K562 (cell line): Measurements from ENCODE around the gene TECPR2. TPM values are rescaled to one million over a fixed set of nuclear protein-coding genes. Genes with fewer than 3 reads are reported as not detected.

Source experiments
- ATAC-seq: fragments of 200-7000 bp; cut with Tn5 transposase; 3 replicates; pipeline ENCODE4 v1.9.1; 2020; ENCODE audit warnings: moderate library complexity
- BruUV-seq: library from RNA; stranded (reverse); fragments of 400-500 nt; replicated peaks from 2 replicates; lab custom pipeline; 2021; lab: Mats Ljungman, UMichigan
- CTCF ChIA-PET: fragments of 300-600 bp; formaldehyde crosslinking; extraction: SDS; loops from one replicate; lab custom pipeline; 2021; ENCODE audit warnings: low intra/inter-chr PET ratio; lab: Yijun Ruan, JAX
- POLR2A ChIA-PET: fragments of 300-600, 350-650 bp; sonication (Branson Sonifier 250); formaldehyde crosslinking; extraction: SDS; loops from one replicate; lab custom pipeline; 2021; ENCODE audit warnings: antibody characterized with exemption, inconsistent platforms; lab: Yijun Ruan, JAX
- DNase-seq, 4 experiments: peaks; one replicate each; pipeline versions ENCODE4 v3.0.0 to v3.0.0-alpha.2; 2011 to 2018; ENCODE audit warnings: low spot score in 3 of 4, mixed read lengths in 3 of 4; ENCODE audit errors: extremely low read depth in 1 of 4
- FAIRE-seq: peaks from 2 replicates; lab custom pipeline; 2011; peaks lifted over from hg19 to GRCh38; lab: Jason Lieb, UNC
- H2AFZ ChIP-seq: 2 replicates; pipeline ENCODE4 v1.6.0; 2011; ENCODE audit warnings: low read depth, low read length, control low read depth, inconsistent platforms
- H3K27ac ChIP-seq: fragments of 200-600 bp; 3 replicates; pipeline ENCODE4 v1.8.0; 2011; ENCODE audit warnings: low read depth, mild to moderate bottlenecking, control low read depth, inconsistent platforms, low read length, moderate library complexity, mixed read lengths; ENCODE audit errors: extremely low read depth
- H3K27me3 ChIP-seq, 2 experiments: fragments of 300-600 bp in 1 of 2; 2 replicates in 1 of 2; 3 replicates in 1 of 2; pipeline versions ENCODE4 v1.6.0 to v1.8.0; 2011; ENCODE audit warnings: inconsistent platforms in 2 of 2, low read length in 2 of 2, mild to moderate bottlenecking in 1 of 2, mixed read lengths in 1 of 2, moderate library complexity in 1 of 2; ENCODE audit not compliant: control insufficient read depth in 2 of 2, insufficient read depth in 2 of 2
- H3K36me3 ChIP-seq: fragments of 300-600 bp; 3 replicates; pipeline ENCODE4 v1.8.0; 2011; ENCODE audit warnings: mild to moderate bottlenecking, low read length, inconsistent platforms; ENCODE audit not compliant: control insufficient read depth, insufficient read depth
- H3K4me1 ChIP-seq, 2 experiments: fragments of 200-600 bp in 1 of 2; replicated peaks in 1 of 2; 2 replicates in 1 of 2; 3 replicates in 1 of 2; pipeline versions ENCODE4 v1.5.1 to v1.8.0; 2011; ENCODE audit warnings: inconsistent platforms in 2 of 2, low read length in 2 of 2, mild to moderate bottlenecking in 1 of 2, mixed read lengths in 1 of 2, moderate library complexity in 1 of 2; ENCODE audit not compliant: control insufficient read depth in 2 of 2, insufficient read depth in 2 of 2
- H3K4me2 ChIP-seq: 2 replicates; pipeline ENCODE4 v1.6.1; 2011; ENCODE audit warnings: low read length, control low read depth, inconsistent platforms, mixed read lengths; ENCODE audit not compliant: insufficient read depth
- H3K4me3 ChIP-seq: fragments of 200-600 bp; sonication (generic), shearing (Covaris generic); 2 replicates; pipeline ENCODE4 v1.5.1; 2016; ENCODE audit warnings: control low read depth, inconsistent platforms
- H3K79me2 ChIP-seq: fragments of 200-600 bp; 3 replicates; pipeline ENCODE4 v1.8.0; 2011; ENCODE audit warnings: low read length, inconsistent platforms; ENCODE audit not compliant: control insufficient read depth, insufficient read depth
- H3K9ac ChIP-seq, 2 experiments: 2 replicates each; pipeline versions ENCODE4 v1.6.0 to v1.6.1; 2011; ENCODE audit warnings: low read depth in 2 of 2, low read length in 2 of 2, control low read depth in 1 of 2, inconsistent platforms in 1 of 2, mild to moderate bottlenecking in 1 of 2, mixed read lengths in 1 of 2; ENCODE audit not compliant: insufficient read depth in 1 of 2
- H3K9me1 ChIP-seq: one replicate; pipeline ENCODE4 v1.6.0; 2011; ENCODE audit warnings: inconsistent platforms, mild to moderate bottlenecking, low read length, moderate library complexity; ENCODE audit not compliant: control insufficient read depth, insufficient read depth
- H3K9me3 ChIP-seq: replicated peaks from 2 replicates; pipeline ENCODE4 v1.5.1; 2011; ENCODE audit warnings: low read depth, low read length, inconsistent platforms; ENCODE audit not compliant: control insufficient read depth, insufficient read depth
- H4K20me1 ChIP-seq: replicated peaks from 2 replicates; pipeline ENCODE4 v1.6.1; 2011; ENCODE audit warnings: low read length, inconsistent platforms, mixed read lengths; ENCODE audit not compliant: control insufficient read depth, insufficient read depth
- MEF2D ChIP-seq: conservative IDR thresholded peaks from 2 replicates; pipeline ENCODE4 v1.6.1; 2016; ENCODE audit warnings: low read depth, missing genetic modification characterization, missing compliant biosample characterization
- PML ChIP-seq: IDR thresholded peaks from 2 replicates; pipeline ENCODE4 v1.6.1; 2012; ENCODE audit warnings: low read length, inconsistent platforms
- ZNF280A ChIP-seq: fragments of 450-650 bp; IDR thresholded peaks from 2 replicates; pipeline ENCODE4 v1.6.1; 2018; ENCODE audit warnings: mild to moderate bottlenecking, low read depth; ENCODE audit not compliant: partially characterized antibody
- ZNF57 ChIP-seq: fragments of 450-650 bp; formaldehyde crosslinking; IDR thresholded peaks from 2 replicates; pipeline ENCODE4 v1.4.0; 2020; ENCODE audit warnings: mild to moderate bottlenecking, moderate library complexity
- WGBS: fragments of 100-300 bp; shearing (Covaris generic); methylation state at CpG from one replicate; pipeline ENCODE4 v1.1.6; 2016; ENCODE audit warnings: low coverage, mixed read lengths; ENCODE audit not compliant: insufficient coverage; ENCODE audit errors: missing lambda C conversion rate; 5-methylcytosine and 5-hydroxymethylcytosine counted together
- in situ Hi-C: fragments of 300-500 bp; cut with MboI; formaldehyde crosslinking; loops from 4 replicates; pipeline ENCODE4 v1.15.0; 2018; ENCODE audit warnings: inconsistent platforms, mixed read lengths
- intact Hi-C: fragments of 100-400 bp; cut with micrococcal nuclease; formaldehyde crosslinking; loops from 2 replicates; pipeline ENCODE4 v1.14.2; 2022
- polyA plus RNA-seq, 8 experiments: library from polyadenylated mRNA; depleted of rRNA in 4 of 8; stranded (reverse) in 5 of 8; unstranded in 3 of 8; fragments of >200 nt; fragmentation: Nextera tagmentation in 2 of 8; fragmentation: Illumina TruSeq in 1 of 8; extraction: Ambion mirVana in 2 of 8; extraction: Trizol in 1 of 8; gene quantifications; 2 replicates each; pipeline versions ENCODE4 v1.2.1 to v1.2.3, GENCODE V29; 2011 to 2014; ENCODE audit warnings: inconsistent platforms in 1 of 8, missing spikeins in 1 of 8
- total RNA-seq, 7 experiments: library from RNA; depleted of rRNA in 6 of 7; stranded (reverse); fragments of >200 nt in 6 of 7; fragmentation: Illumina TruSeq in 2 of 7; extraction: Trizol in 2 of 7; gene quantifications; 2 replicates each; pipeline versions ENCODE4 v1.2.1 to v1.2.3, GENCODE V29; 2011 to 2021; ENCODE audit warnings: low replicate concordance in 1 of 7
- TF ChIP-seq, protein P1 (sequence below): fragments of 450-650 bp; IDR thresholded peaks from 2 replicates; pipeline ENCODE4 v1.6.1; 2016; ENCODE audit warnings: low read depth

TECPR2 gene
- total and polyA plus RNA-seq, 9 of the 15 experiments (the other 6 are each of a cell fraction or from before 2014, with no cell fraction given), result 0.04 to 3.0 (median 0.83) TPM

GRCh38 chr14:102359341-102359740 is 3.4 kb upstream of the TECPR2 start:
- no peak overlapping the region for H3K27ac ChIP-seq
- POLR2A ChIA-PET, result no interaction called here
- no peak overlapping the region for H3K9ac ChIP-seq
- TF ChIP-seq ZNF280A, result no peak
- no peak for TF ChIP-seq MEF2D (tag)
- TF ChIP-seq, all 486 proteins: peak for 0
- no peak overlapping the region for H2AFZ ChIP-seq
- no peaks in the 10 kb centered on the region for H3K27me3 ChIP-seq
- H3K79me2 ChIP-seq, result peaks cover 20% of the 10 kb centered on the region
- WGBS, result 82% methylated on average over 2 of the region's 2 CpGs
- H3K9me3 ChIP-seq, result no peaks in the 10 kb centered on the region
- DNase-seq (no peak), ATAC-seq (no peak), FAIRE-seq (no peak)
- intact Hi-C loops (no loop called here), in situ Hi-C loops (no loop called here)
- H4K20me1 ChIP-seq, result no peaks in the 10 kb centered on the region
- no TSS peak for BruUV-seq
- H3K4me1 ChIP-seq, result peaks cover 8 to 14% of the 10 kb centered on the region in 2 experiments
- no peaks in the 10 kb centered on the region for H3K9me1 ChIP-seq
- CTCF ChIA-PET, result no interaction called here
- H3K4me3 ChIP-seq, result no peak overlapping the region
- no peak overlapping the region for H3K4me2 ChIP-seq
- peaks cover 36% of the 10 kb centered on the region for H3K36me3 ChIP-seq

DNA sequence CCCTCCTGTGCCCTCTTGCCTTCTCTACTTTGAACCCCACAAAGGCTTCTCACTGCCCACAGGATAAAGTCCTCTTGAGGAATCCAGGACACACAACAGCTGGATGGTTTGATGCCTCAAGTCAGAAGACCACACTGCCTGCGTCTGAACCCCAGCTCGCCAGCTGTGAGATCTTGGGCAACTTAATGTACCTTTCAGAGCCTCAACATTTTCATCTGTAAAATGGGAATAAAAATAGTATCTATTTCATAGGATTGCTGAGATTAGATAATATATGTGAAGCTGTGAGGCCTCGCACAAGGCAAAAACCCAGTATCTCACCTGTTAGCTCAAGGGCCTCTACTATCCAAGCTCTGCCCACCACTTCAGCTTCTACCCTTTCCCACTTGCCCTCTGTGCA is 2.4 kb upstream of the TECPR2 start:
- 100% methylated on average over 3 of the region's 3 CpGs for WGBS
- ATAC-seq (no peak), FAIRE-seq (no peak), DNase-seq (no peak)
- Histone ChIP-seq H3K4me2 (no peak overlapping the region), H3K27me3 (no peaks in the 10 kb centered on the region), H3K9ac (peak overlapping the region in 1 of 2 experiments; percentile 70; a peak in 1 of 4 replicates), H3K4me1 (peaks cover 8 to 14% of the 10 kb centered on the region in 2 experiments), H3K4me3 (no peak overlapping the region), H4K20me1 (no peaks in the 10 kb centered on the region), H3K36me3 (peaks cover 35% of the 10 kb centered on the region), H3K9me1 (no peaks in the 10 kb centered on the region), H3K9me3 (no peaks in the 10 kb centered on the region), H2AFZ (no peak overlapping the region), H3K79me2 (peaks cover 20% of the 10 kb centered on the region), H3K27ac (no peak overlapping the region)
- intact Hi-C loops, result no loop called here
- in situ Hi-C loops, result no loop called here
- BruUV-seq, result no TSS peak
- ChIA-PET CTCF (interaction anchor here (0.6 kb wide), 1 partner anchor 1186 kb away, joined by 3 read pairs; no protein-coding TSS in a partner anchor), POLR2A (interaction anchor here (0.6 to 1.7 kb wide), 5 partner anchors 10 to 297 kb away, joined by 3 to 4 read pairs (median 3); no protein-coding TSS in a partner anchor)
- TF ChIP-seq ZNF57 (CRISPR knock-in tag), result no peak
- no peak for TF ChIP-seq PML
- TF ChIP-seq, protein P1, sequence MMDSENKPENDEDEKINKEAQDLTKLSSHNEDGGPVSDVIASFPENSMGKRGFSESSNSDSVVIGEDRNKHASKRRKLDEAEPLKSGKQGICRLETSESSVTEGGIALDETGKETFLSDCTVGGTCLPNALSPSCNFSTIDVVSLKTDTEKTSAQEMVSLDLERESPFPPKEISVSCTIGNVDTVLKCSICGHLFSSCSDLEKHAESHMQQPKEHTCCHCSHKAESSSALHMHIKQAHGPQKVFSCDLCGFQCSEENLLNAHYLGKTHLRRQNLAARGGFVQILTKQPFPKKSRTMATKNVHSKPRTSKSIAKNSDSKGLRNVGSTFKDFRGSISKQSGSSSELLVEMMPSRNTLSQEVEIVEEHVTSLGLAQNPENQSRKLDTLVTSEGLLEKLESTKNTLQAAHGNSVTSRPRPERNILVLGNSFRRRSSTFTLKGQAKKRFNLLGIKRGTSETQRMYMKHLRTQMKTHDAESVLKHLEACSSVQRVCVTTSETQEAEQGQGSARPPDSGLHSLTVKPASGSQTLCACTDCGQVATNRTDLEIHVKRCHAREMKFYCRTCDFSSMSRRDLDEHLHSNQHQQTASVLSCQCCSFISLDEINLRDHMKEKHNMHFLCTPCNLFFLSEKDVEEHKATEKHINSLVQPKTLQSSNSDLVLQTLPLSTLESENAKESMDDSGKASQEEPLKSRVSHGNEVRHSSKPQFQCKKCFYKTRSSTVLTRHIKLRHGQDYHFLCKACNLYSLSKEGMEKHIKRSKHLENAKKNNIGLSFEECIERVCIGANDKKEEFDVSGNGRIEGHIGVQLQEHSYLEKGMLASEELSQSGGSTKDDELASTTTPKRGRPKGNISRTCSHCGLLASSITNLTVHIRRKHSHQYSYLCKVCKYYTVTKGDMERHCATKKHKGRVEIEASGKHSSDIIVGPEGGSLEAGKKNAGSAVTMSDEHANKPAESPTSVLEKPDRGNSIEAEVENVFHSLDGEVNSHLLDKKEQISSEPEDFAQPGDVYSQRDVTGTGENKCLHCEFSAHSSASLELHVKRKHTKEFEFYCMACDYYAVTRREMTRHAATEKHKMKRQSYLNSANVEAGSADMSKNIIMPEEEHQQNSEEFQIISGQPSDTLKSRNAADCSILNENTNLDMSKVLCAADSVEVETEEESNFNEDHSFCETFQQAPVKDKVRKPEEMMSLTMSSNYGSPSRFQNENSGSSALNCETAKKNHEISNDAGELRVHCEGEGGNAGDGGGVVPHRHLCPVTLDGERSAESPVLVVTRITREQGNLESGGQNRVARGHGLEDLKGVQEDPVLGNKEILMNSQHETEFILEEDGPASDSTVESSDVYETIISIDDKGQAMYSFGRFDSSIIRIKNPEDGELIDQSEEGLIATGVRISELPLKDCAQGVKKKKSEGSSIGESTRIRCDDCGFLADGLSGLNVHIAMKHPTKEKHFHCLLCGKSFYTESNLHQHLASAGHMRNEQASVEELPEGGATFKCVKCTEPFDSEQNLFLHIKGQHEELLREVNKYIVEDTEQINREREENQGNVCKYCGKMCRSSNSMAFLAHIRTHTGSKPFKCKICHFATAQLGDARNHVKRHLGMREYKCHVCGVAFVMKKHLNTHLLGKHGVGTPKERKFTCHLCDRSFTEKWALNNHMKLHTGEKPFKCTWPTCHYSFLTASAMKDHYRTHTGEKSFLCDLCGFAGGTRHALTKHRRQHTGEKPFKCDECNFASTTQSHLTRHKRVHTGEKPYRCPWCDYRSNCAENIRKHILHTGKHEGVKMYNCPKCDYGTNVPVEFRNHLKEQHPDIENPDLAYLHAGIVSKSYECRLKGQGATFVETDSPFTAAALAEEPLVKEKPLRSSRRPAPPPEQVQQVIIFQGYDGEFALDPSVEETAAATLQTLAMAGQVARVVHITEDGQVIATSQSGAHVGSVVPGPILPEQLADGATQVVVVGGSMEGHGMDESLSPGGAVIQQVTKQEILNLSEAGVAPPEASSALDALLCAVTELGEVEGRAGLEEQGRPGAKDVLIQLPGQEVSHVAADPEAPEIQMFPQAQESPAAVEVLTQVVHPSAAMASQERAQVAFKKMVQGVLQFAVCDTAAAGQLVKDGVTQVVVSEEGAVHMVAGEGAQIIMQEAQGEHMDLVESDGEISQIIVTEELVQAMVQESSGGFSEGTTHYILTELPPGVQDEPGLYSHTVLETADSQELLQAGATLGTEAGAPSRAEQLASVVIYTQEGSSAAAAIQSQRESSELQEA, result no peak
